ENCODE results near the gene BCL7B.
"Not testable (repeated sequence)": the region's sequence is repeated elsewhere in the genome, so short reads cannot be mapped to it uniquely, and the experiment has no call there.

BCL7B gene

GRCh38 chr7:73557397-73558257, at the start of gene BCL7B:
Gene BCL7B, minus strand, starts transcription at chr7:73557690. Its CDS starts 112 bp downstream, at chr7:73557578.
- peak; percentile 75 for DNase-seq

- DNase-seq, result no peak
Measured at GRCh38 chr7:73605601-73606220, 48.2 kb upstream of the BCL7B start.

- DNase-seq, result no peak
Measured at GRCh38 chr7:73602721-73603651, 45.5 kb upstream of the BCL7B start.

GRCh38 chr7:73599916-73600315, 42.4 kb upstream of the BCL7B start:
- DNase-seq, result no peak

GRCh38 chr7:73599151-73599882, 41.8 kb upstream of the BCL7B start:
- no peak for DNase-seq

GRCh38 chr7:73597978-73598782, 40.7 kb upstream of the BCL7B start:
- no peak for DNase-seq

- no peak for DNase-seq
Measured at GRCh38 chr7:73596191-73597065, 38.9 kb upstream of the BCL7B start.

- no peak for DNase-seq
Measured at GRCh38 chr7:73595358-73595757, 37.9 kb upstream of the BCL7B start.

GRCh38 chr7:73593207-73594045, 35.9 kb upstream of the BCL7B start:
- no peak for DNase-seq

GRCh38 chr7:73586911-73587310, 29.4 kb upstream of the BCL7B start:
- no peak for DNase-seq

GRCh38 chr7:73585196-73585595, 27.7 kb upstream of the BCL7B start:
- DNase-seq, result no peak

GRCh38 chr7:73582664-73583202, 25.2 kb upstream of the BCL7B start:
- DNase-seq, result no peak

- not testable (repeated sequence) for DNase-seq
Measured at GRCh38 chr7:73581006-73581405, 23.5 kb upstream of the BCL7B start.

- DNase-seq, result peak; percentile 99
Measured at GRCh38 chr7:73578342-73579128, 21.0 kb upstream of the BCL7B start, which contains the start of gene TBL2. Gene TBL2, minus strand, starts transcription at chr7:73578579. Its CDS starts 30 bp downstream, at chr7:73578549.

- no peak for DNase-seq
Measured at GRCh38 chr7:73577627-73578341, 20.3 kb upstream of the BCL7B start.

GRCh38 chr7:73573791-73574190, 16.3 kb upstream of the BCL7B start:
- no peak for DNase-seq

GRCh38 chr7:73573276-73573675, 15.8 kb upstream of the BCL7B start:
- no peak for DNase-seq

GRCh38 chr7:73572767-73573186, 15.3 kb upstream of the BCL7B start:
- no peak for DNase-seq
